Cardiac septum (tissue), 1 donor: ENCODE measurements around the gene UPF1. TPM values are rescaled to one million over a fixed set of nuclear protein-coding genes. Genes with fewer than 3 reads are reported as not detected.
"Not testable (repeated sequence)": the region's sequence is repeated elsewhere in the genome, so short reads cannot be mapped to it uniquely, and the experiment has no call there.

Source experiments
- DNase-seq: peaks from one replicate; pipeline ENCODE4 v3.0.0-alpha.2; 2020; ENCODE audit warnings: low spot score
- intact Hi-C: fragments of 100-400 bp; cut with DNase I; formaldehyde crosslinking; loops from one replicate; pipeline ENCODE4 v1.14.0; 2022
- total RNA-seq: library from RNA; stranded (reverse); fragmentation: NEBNext Ultra II Directional; extraction: Animal tissue kit (Norgen Biotek cat#: 25700); gene quantifications from one replicate; pipeline ENCODE4 v1.2.1, GENCODE V29; 2021
- donor health status: DM: no; HTN: no; CAD: no.

Gene UPF1
- total RNA-seq, 1 donor from 2014 or later: 40.2 TPM

DNA sequence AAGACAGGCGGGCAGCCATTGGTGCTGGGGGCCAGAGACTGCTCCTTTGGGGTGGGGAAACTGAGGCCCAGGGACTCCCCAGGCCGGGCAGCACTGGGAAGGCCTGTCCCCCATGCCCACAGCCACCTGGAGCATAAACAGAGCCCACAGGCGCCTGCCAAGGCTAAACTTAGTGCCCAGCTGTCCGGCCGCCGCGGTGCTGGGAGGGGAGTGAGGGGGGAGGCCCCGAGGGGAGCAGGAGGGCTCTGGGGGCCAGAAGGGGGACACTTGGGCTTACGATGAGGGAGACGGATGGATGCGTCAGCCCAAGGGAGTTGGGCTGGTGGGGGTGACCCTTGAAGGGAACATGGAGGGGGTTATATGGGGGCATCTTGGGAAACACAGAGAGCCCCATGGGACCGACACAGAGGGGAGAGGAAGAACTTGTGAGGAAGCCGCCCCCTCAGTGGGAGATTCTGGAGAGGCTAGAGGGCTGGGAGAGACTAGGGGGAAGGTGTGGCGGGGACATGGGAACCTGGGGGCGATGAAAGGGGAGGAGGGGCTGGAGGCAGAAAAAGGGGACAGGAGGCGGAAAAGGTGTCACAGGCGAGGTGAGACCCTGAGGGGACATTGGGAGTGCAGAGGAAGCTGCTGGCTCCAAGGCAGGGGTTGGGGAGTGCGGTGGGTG is 62.0 kb downstream of the UPF1 start:
- intact Hi-C loops: no loop called here
- no peak for DNase-seq

DNA sequence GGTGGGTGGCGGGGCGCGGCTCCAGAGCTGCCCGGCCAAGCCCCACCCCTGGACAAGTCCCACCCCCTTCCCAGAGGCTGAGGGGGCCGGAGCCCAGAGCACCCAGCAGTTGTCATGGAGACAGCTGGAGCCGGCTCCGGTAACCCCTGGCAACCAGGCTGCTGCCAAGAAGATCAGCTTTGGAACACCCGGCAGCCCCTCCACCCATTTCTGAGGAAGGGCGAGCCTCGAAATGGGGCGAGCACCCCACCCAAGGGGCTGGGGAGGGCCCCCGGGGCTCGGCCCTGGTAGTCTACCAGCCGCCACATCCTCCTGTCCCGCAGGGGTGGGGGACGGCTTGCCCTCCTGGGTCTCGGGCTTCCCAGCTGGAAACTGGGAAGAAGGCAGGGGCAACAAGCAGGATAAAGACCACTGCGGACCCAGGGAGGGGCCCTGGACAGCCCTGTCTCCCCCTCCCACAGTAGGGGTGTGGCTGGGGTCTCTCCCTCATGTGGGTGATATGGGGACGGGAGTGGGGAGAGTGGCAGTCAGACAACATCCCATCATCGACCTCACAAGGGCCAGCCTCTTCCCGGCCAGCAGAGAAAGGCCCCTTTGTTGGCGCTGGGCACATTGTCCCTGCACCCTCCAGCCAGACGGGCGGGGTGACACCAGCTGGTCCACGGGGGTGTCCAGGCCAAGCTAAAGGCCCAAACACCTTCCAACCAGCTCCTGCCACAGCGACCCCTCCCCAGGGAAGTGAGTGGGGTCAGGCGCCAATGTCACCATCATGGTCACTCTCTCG is 62.7 kb downstream of the UPF1 start:
- intact Hi-C loops: no loop called here
- no peak for DNase-seq

- intact Hi-C loops: no loop called here
- DNase-seq: peak; percentile 81
Observed at GRCh38 chr19:18895038-18895823, 63.5 kb downstream of the UPF1 start.

GRCh38 chr19:18895824-18896341 is 64.1 kb downstream of the UPF1 start, which contains the start of gene CERS1:
TSS of gene CERS1 (minus strand) at chr19:18896158. CDS start at chr19:18896072, 86 bp downstream.
- no peak for DNase-seq
- intact Hi-C loops: no loop called here

- intact Hi-C loops: no loop called here
Observed at GRCh38 chr19:18896421-18896841, 64.7 kb downstream of the UPF1 start.

GRCh38 chr19:18897094-18898029 is 65.6 kb downstream of the UPF1 start:
- intact Hi-C loops: no loop called here
- no peak for DNase-seq

More at GRCh38 chr19:18896421-18896841, 64.7 kb downstream of the UPF1 start:
- no peak for DNase-seq

DNA sequence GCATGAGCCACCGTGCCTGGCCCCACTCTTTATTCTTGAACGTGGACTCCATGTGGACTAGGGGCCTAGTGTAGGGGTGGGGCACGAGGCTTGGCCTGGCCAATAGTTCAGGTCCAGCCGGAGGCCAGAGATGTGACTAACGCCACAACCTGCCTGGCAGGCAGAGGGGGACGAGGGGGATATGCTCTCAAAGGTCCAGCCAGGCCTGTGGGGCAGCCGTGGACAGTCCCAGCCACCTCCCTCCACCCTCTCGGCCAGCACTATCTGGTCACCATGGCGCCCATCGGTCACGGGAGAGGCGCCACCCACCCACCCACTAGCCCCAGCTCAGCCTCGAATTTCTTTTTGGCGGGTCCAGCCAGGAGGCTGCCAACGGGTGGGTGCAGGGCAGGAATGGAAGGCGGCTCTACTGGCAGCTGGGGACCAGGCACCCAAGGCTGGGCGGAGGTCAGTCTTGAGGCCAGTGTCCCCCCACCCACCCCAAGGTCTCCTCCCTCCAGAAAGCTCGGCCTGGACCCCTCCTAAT is 66.4 kb downstream of the UPF1 start:
- no peak for DNase-seq
- intact Hi-C loops: no loop called here

- intact Hi-C loops: no loop called here
- no peak for DNase-seq
Observed at GRCh38 chr19:18898607-18899408, 67.0 kb downstream of the UPF1 start.

- DNase-seq: no peak
- intact Hi-C loops: no loop called here
Observed at GRCh38 chr19:18899624-18900560, 68.1 kb downstream of the UPF1 start.

DNA sequence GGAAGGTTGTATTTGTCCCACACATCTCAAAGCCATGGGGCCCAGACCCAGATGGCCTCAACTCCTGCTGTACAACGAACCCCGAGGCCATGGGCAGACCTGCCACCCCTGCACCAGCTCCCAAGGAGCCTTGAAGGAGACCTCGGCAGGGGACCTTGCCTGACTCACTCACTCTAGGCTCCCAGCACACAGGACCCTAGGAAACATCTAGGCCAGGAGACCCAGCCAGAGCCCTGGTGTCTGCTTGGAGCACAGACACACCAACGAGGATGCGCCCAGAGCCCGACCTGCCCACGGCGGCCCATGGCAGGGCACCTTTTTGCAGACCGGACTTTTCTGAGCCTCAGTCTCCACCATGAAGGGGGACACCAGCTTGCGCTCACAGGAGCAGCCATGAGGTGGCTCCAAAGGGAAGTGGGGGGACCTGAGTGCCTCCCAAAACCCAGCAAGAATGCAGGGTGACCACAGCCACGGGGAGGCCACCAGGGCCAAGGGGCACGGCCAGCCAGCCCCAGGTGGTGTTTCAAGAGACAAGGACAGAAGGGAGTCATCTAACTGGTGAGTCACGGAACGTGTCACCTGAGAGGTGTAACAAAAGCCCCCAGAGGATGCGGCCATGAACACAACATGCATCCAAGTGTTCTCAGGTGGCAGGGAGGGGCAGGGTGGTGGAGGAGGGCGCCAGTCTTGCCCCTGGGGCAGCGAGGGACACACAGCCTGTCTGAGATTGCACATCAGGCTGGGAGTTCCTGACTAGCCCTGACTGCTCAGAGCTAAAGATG is 69.1 kb downstream of the UPF1 start:
- intact Hi-C loops: no loop called here
- DNase-seq: no peak

DNA sequence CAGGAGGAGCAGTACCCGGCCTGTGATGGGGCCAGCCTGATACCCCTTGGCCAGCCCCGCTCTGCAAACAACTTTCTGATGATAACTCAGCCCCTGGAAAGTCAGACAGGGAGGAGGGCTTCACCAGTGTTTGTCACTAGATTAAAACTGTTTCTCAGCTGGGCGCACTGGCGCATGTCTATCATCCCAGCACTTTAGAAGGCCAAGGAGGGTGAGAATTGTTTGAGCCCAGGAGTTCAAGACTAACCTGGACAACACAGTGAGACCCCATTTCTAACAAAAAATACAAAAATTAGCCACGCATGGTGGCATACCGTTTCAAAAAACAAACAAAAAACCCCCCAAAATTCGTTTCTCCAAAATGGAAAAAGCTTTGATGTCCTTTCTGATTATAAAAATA is 69.7 kb downstream of the UPF1 start:
- intact Hi-C loops: no loop called here
- DNase-seq: no peak

GRCh38 chr19:18902519-18902918 is 70.8 kb downstream of the UPF1 start:
- intact Hi-C loops, DNase-seq: not testable (repeated sequence)

- intact Hi-C loops: no loop called here
- no peak for DNase-seq
Observed at GRCh38 chr19:18903156-18904037, 71.6 kb downstream of the UPF1 start.

GRCh38 chr19:18904334-18905057 is 72.7 kb downstream of the UPF1 start:
- no peak for DNase-seq
- intact Hi-C loops: no loop called here

GRCh38 chr19:18905058-18905456 is 73.3 kb downstream of the UPF1 start:
- no peak for DNase-seq
- intact Hi-C loops: no loop called here
